Activated CD4-positive, alpha-beta T cell treated with anti-CD3 and anti-CD28 coated beads, Interleukin-2, amount 50 U/mL, for 4 hours (primary cell): ENCODE results near the gene DYNLL2.
"Not testable (repeated sequence)": the region's sequence is repeated elsewhere in the genome, so short reads cannot be mapped to it uniquely, and the experiment has no call there.

Source experiments
- DNase-seq, 2 experiments: peaks; one replicate each; pipeline ENCODE4 v3.0.0-alpha.2; 2020

Gene DYNLL2

DNA sequence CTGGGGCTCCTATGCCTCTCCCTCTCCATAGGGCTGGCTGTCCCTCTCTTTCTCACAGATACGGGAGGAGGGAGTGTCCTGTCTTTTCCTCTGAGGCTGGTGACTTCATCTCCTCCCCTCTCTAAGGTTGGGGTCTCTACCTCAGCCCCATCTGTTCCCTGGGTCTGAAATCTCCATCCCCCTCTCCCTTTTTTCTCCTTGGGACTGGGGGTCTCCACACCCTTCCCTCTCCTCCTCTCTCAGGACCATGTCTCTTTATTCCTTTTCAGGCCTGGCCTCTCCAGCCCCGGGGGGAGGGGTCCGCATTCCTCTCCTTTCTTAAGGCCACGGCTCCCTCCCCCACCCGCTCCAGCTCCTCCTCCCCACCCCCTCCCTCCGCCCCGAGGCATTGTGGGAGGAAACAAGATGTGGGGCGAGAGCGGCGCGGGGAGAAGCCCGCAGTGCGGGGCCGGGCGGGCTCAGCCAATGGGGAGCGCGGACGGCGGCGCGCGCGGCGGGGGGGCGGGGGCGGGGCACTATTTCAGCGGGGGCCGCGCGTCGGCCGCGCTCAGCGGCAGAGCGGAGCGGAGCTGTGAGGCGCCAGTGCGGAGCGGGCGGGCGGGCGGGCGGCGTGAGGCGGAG is at the start of gene DYNLL2:
Gene DYNLL2 (plus strand): TSS at position 550 of the 621 bp plus-strand sequence. CDS start 3,672 bp downstream, outside the sequence.
- peak; percentile 88 to 90 for DNase-seq

DNA sequence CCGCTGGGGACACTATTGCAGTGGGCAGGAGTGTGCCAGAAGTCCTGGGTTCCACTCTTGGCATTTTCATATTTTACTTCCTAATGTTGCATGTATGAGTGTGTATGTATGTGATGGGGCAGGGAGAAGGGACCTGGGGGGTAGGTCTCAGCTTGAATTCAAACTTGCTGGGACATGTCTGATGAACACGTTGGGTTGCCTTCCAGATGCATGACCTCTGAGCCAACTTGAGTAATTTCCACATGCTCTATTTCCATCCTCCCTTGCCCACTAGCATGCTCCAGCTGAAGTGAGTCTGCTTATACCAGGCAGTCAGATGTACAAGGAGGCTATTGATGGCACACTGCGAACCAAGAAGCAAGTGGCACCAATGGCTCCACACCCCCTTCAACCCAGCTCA is 43.2 kb upstream of the DYNLL2 start:
- no peak for DNase-seq

DNA sequence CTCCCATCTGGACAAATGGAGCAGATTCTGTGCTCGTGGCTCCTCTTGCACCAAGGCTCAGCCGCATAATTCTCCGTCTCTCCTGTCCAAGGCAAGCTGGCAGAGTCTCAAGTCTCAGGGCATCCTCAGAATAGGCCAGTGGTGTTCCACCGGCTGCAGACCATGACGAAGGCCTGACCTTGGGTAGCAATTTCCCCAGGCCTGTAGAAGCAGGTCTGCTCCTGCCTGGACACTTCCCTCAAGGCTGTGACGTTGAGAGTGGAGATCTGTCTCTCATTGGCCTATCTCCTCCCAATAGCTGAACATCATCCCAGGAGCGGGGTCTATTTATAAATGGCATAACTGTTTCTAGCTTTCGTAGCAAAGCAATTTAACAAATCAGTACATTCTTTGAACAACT is 42.8 kb upstream of the DYNLL2 start:
- no peak for DNase-seq

DNA sequence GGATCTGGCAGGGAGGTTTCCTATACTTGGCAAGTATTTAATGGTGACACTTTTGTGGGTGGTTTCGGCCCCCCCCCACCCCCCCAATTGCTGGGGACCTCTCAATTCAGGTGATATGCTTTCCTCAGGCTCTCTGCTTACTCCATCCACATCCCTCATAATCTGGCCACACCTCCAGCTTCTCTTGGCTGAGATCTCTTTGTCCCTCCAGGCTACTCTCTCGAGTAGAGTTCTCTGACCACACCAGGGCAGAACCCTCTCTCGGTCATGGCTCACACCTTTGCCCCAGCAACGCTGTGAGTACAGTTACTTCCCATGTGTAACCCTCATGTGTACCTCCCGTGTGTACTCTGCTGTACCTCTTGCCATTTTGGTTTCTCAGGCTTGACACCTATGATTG is 42.1 kb upstream of the DYNLL2 start:
- DNase-seq, result no peak

DNA sequence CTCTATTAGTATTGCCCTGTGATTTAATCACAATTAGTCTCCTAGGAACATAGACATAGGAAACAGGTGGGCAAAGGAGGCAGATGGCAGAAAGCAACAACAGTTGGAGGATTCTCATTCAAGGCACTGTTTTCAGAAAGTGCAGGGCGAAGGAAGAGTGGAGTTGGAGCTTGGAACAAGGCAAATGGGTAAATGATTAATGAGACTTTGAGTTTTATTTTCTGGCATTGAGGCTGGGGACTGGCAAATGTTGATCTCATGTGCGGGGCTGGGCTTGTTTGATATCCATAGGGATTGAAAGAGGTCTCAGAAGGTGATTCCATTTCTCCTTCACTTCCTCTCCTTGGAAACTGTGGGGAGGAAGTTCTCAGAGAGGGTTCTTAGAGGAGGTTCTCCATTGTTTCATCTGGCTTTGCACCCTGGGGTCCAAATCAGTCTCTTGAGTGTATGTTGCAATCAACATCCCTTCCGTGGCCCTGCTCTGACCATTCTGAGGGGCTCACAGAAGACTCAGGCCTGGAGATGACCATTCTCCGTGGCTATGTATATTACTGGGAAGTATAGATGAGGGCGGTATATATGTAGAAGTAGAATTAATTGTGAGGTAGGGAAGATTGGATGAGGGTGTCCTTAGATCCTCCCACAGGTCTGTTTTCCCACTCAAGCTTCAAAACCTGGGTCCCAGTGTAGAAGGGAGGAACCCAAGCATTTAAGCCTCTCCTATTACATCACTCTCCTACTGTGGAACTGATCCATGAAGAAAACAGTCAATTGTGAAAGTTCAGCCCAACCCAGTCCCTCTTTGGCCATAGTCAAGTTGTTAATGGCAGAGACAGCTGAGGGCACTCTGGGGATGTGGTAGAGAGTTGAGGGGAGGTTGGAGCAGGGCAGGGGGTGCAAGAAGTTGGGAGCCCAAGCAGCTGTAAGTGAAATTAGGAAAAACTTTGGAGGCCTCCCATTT is 39.7 kb upstream of the DYNLL2 start:
- DNase-seq, result no peak

DNA sequence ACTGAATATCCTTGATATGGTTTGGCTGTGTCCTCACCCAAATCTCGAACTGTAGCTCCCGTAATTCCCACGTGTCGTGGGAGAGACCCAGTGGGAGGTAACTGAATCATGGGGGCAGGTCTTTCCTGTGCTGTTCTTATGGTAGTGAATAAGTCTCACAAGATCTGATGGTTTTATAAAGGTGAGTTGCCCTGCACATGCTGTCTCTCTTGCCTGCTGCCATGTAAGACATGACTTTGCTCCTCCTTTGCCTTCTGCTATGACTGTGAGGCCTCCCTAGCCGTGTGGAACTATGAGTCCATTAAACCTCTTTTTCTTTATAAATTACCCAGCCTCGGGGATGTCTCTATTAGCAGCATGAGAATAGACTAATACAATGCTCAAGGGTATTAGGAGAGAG is 39.0 kb upstream of the DYNLL2 start:
- DNase-seq, result not testable (repeated sequence)

DNA sequence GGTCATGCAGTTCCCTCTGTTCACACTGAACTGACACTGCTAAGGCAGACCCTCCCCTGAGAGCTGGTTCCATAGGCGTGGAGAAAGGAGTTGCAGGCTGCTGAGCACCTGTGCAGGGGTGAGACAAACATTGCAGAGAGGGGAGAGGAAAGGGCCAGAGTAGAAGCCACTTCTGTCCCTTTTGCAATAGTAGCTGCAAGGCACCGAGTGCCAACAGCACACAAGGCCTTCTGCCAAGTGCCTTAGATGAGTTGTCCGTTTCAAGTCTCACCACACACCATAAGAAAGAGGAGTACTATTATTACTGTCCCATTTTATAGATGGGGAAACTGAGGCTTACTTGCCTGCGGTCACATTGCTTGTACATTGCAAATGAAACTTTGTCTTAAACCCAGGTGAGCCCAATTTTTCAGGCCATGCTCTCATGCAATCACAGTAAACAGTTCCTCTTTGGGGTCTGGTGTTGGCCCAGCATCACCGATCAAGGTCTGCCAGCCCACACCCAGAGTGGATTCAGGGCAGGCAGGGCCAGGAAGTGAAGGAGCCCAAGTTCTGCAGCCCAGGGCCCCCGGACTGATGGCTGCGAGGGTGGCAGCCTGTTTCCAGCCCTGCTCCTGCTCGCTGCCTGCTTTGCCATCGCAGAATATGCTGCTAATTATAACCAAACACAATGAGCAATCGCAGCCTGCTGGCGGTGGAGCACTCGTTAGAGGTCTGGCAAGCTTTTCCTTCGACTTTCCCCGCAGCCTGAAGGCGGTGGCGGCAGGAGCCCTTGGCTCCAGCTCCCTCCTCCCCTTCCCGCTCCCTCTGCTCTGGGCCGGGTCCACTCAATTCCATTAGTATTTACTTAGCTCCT is 36.8 kb upstream of the DYNLL2 start:
- no peak for DNase-seq

DNA sequence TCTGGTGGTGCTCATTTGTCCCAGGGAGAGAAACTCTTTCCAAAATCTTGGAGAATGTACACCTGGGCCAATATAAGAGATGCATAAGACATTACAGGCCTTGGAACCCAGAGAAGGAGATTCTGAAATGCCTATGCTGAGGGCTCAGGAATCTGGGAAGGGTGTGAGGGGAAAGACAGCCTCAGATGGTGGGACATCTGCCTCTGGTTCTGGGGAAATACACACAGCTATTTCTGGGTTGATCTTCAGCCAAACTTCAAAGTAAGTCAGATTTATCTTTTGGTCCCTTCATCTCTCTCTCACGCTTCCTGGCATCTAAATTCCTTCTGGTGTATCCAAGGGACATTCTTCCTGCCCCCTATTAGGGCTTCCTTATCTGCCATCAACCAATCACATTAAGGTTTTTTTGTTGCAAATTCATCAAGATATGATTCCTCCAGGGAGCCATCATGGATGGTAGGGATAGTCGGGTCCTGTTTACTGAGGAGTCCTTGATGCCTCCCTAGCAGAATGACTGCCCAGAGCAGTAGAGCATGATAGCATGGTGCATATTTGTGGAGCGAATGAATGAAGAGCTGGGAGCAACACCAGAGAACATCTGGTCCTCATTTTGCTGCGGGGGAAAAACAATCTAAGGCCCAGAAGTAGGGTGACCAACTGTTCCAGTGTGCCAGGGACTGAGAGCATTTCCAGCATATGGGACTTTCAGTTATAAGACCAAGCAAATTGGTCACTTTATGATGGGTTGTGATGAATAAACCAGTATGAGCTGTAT is 35.7 kb upstream of the DYNLL2 start:
- DNase-seq, result no peak

DNA sequence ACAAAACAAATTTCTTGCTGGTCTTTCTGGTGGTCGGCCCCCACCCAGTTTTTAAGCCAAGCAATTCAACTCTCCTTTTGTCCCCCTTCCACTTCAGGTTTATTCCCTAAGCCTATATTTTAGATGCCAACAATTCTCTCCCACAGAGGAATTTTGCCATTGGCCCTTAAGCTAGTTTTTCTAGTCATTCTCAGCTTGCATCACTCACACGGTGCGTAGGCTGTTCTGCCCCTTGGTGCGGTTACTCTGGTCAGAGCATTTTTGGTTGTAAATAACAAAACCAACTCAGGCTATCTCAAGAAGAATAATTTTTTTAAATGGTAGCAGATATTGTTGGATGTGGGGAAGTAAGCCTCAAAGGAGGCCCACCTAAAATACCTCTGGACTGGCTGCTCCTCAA is 33.7 kb upstream of the DYNLL2 start:
- no peak for DNase-seq

DNA sequence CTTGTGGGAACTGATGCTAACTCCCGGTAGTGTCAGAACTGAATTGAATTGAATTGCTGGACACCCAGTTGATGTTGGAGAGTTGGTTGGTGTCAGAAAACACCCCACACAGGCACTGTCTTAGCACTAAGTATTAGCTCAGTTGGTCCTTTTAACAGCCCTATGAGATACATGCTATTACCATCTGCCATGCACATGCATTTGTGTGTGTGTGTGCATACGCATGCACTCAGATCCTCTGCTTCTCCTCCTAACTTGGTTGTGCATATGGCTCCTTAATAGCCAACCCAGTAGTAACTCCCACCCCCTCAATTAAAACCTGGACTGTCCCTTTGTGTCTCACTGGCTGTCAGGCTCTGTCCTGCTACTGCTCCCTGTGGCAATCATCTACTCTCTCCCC is 32.3 kb upstream of the DYNLL2 start:
- no peak for DNase-seq

DNA sequence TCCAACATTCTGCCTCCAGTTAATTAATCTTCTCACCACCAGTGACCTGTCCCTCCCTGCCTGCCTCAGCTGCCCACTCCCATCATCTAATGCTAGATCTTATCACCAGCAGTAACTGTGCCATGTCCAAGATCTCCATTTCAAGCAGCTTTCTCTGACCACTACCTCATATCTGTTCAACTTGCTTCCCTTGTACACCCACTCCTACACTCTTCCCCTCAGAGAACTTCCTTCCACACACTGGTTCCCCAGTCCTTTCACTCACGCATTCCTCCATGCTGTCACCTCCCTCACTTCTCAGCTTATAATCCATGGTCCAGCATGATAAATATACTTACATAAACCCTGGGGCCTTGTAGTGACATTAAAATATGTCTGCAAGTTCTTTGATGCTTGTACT is 31.8 kb upstream of the DYNLL2 start:
- DNase-seq, result no peak

DNA sequence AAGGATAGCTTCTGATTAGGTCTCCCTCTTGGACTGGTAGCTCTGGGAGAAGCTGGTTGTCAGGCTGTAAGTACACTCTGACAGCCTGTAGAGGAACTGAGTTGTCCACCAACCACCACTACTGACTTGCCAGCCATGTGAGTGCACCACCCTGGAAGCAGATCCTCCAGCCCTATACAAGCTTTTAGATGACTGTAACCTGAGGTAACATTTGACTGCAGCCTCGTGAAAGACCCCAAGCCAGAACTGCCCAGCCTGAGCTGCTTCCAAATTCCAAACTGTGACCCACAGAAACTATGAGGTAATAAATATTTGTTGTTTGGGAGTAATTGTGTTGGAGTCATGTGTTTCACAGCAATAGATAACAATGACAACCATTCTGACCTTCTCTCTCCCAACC is 30.8 kb upstream of the DYNLL2 start:
- no peak for DNase-seq

DNA sequence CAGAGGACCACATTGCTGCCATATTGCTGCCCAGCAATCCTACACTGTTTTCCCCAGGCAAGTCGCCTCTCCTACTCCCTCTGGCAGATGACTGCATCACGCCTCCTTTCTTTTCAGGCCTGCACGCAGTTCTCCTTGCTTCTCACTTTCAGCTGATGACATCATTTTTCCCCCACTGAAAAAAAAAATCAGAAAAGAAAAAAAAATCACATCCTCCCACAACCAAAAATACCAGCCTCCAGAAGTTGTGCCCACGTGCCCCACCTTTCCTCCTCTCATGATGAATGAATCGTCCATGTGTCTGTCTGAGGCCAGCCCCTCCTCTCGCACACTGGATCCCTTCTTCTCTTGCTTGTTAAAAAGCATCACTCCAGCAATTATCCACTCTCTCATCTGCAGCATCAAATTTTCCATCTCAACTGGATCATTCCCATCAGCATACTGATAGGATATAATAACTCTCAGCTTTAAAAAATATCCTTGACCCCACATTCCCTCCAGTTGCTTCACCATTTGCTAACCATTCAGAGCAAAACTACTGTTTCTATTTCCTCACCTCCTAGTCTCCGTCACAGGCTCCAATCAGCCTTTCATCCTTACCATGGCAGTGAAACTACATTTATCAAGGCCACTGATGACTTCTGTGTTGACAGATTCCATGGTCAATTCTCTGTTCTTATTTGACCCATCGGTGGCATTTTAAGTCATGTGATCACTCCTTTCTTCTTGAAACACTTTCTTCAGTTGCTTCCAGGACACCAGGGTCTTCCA is 30.1 kb upstream of the DYNLL2 start:
- peak; percentile 8 to 20 for DNase-seq

DNA sequence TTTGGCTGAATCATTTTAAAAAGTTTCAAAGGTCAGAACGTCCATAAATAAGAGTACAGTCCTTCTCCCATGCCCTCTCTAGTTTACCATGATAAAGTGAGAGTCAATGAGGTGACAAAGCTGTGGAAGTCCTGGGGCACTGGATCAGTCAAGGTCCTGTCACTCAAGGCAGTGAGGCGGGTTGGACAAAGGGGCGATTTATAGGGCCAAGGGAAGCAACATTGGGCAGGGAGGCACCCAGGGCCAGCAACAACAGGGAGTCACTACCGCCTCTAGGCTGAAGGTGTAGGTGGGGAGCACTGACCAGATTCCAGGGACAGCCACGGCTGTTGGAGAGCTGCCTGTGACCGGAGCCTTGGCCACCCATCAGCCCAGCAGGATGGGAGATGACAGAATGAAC is 28.6 kb upstream of the DYNLL2 start:
- no peak for DNase-seq

DNA sequence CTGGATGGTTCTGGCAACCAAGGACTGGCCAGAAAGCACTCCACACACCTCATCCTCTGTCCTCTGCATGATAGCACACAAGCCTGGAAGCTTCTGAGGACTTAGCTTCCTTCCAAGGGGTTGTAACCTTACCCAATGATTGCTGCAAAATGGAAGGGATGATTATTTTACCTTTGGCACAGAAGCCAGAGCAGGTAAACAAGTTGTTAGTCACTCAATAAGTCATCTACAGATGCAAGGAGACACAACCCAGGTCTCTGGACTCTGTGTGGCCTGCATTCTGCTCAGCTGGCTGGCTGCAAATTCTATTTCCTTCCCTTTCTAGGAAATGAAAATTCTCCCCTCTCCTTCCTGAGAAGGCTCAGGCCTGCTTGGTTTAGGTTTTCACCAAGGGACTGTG is 26.7 kb upstream of the DYNLL2 start:
- DNase-seq, result no peak

DNA sequence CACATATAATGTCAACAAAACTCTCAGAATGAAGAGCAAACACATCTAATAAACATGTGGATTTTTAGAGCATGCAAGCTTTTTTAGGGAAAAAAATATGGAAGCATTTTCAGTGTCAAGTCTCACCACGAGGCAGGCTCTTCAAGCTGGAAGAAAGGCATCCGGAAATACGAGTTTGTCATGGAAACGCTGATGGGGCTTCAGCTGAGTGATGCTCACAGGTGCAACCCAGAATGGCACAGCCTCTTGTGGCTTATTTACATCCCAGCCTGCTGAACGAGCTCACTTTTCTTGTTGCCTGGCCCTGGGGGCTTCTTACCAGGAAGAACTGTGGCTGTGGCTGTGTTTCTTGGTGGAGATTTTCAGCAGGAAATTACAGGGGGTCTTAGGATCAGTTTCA is 24.1 kb upstream of the DYNLL2 start:
- DNase-seq, result no peak

DNA sequence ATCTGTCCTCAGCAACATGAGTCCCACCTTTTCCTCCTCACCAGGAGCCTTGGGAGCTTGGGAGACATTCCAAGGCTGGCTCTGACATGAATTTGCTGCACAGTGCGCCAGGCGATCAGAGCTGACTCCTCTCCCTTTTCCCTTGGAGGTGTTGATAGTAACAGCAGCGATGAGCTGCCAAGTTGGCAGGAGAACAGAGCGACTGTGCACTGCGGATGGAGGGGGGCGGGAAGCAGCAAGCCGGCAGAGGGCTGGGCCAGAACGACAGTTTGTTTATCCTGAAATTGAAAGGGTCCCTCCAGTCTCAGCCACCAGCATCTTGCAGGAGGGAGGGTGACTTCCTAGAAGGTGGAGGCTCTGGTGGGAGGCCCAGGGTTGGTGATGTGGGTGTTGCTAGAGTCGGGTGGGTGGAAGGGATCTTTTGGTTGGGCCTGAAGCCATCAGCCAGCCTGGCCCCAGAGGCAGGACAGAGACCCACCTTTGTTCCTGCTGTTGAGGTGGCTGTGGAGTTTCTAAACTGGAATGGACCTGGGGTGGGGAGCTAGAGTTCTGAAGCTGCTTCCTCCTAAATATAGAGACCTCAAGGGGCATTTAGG is 22.5 kb upstream of the DYNLL2 start:
- DNase-seq, result no peak

DNA sequence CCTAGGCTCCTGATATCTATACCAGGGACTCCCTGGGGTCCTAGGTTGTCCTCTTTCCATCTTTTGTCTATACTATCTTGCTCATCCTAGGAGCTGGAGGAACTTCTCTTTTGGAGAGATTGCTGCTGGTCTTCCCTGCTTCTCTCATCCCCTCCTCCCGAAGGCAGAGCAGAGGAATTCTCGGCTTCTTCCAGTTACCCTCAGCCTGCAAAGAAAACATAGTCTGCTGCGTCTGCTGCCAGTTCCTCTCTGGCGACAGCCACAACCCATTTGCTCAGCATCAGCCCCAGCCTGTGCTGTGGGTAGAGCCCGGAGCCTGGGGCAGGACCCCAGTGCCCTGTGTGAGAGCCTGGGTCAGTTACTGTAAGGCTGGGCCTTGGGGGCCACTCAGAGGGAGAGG is 21.5 kb upstream of the DYNLL2 start:
- no peak for DNase-seq

DNA sequence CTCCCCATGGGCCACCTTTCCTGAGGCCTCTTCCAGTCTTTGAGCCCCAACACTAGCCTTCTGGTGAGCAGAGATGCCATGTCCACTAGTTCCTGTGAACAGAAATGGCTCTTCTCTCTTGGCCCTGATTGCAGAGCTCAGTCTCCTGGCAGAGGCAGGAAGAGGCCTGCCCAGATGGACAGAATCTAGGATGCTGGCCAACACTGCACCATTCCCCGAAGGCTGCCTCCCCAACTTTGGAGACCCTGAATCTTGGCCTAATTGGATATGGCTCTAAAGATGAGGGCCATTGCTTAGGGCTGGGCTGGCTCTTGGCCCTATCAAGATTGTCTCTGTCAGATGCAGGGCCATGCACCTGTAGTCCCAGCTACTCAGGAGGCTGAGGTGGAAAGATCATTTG is 18.0 kb upstream of the DYNLL2 start:
- DNase-seq, result no peak

DNA sequence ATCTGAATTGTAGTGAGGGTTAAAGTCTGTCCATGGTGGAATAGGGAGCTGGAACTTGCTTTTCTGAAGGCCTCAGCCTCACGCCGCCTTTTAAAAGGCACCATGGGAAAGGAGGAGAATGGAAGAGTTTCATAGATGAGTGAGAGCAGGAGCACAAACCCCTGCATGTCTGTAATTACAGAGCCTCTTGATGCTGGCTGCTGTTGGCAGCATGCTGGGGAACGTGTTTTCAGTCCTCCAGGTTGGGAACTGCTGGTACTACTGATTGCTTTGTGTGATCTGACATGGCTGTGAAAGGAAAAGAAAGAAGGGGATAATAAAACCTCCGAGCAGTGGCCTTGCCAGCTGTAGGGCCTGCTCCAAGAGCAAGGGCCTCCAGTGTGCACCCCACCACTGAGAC is 16.8 kb upstream of the DYNLL2 start:
- no peak for DNase-seq

DNA sequence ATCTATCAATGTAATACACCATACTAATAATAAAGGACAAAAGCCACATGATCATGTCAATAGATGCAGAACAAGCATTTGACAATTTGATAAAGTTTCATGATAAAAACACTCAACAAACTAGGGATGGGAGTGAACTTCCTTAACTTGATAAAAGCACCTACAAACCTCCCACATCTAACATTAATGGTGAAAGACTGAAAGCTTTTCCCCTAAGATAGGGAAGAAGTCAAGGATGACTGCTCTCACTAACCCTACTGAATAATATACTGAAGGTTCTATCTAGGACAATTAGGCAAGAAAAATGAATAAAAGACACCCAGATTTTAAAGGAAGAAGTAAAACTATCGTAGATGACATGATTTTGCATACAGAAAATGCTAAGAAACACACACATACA is 10.4 kb upstream of the DYNLL2 start:
- DNase-seq, result no peak
